ENCODE results near the gene ACTG2.

ACTG2 gene

DNA sequence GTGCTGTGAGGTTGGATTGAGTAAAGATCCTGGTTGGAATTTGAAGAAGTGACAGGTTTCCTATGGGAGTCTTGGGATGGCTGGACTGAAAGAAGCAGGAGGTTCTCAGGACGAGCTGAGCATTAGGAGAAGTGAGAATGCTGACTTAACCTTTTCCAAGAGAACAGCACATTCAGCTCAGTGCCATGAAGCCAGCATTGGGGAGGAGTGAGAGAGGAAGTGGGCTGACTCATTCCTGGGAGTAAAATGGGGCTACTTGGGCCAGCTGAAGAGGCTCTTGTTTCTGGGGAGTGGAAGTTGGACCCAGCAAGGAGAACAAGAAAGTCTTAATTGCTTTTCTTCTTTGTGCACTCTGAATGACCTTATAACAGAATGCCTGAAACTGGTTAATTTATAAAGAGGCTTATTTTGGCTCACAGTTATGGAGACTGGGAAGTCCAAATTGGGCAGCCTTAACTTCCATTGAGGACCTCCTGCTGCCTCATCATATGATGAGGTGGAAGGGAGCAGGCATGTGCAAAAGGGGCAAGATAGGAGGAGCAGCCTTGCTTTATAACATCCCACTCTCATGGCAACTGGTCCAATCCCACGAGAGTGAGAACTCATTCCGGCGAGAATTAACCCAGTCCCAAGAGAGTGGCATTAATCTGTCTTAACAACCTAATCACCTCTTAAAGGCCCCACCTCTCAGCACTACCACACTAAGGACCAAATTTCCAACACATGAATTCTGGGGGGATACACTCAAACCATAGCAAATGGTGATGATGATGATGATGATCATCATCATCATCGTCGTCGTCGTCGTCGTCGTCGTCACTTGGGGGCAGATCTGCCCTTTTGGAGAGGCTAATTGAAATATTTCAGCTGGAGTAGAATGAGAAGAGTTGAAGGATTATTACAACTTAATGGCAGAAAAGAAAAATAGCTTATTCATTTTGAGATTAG is 60.0 kb downstream of the ACTG2 start:
- no peak overlapping the region for H3K27ac ChIP-seq
- no peak for TF ChIP-seq ZFX (IDR thresholded peaks at IDR 0.05; ENCODE audit: borderline replicate concordance)
- TF ChIP-seq, protein P1, sequence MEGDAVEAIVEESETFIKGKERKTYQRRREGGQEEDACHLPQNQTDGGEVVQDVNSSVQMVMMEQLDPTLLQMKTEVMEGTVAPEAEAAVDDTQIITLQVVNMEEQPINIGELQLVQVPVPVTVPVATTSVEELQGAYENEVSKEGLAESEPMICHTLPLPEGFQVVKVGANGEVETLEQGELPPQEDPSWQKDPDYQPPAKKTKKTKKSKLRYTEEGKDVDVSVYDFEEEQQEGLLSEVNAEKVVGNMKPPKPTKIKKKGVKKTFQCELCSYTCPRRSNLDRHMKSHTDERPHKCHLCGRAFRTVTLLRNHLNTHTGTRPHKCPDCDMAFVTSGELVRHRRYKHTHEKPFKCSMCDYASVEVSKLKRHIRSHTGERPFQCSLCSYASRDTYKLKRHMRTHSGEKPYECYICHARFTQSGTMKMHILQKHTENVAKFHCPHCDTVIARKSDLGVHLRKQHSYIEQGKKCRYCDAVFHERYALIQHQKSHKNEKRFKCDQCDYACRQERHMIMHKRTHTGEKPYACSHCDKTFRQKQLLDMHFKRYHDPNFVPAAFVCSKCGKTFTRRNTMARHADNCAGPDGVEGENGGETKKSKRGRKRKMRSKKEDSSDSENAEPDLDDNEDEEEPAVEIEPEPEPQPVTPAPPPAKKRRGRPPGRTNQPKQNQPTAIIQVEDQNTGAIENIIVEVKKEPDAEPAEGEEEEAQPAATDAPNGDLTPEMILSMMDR (IDR thresholded peaks at IDR 0.05), result no peak

DNA sequence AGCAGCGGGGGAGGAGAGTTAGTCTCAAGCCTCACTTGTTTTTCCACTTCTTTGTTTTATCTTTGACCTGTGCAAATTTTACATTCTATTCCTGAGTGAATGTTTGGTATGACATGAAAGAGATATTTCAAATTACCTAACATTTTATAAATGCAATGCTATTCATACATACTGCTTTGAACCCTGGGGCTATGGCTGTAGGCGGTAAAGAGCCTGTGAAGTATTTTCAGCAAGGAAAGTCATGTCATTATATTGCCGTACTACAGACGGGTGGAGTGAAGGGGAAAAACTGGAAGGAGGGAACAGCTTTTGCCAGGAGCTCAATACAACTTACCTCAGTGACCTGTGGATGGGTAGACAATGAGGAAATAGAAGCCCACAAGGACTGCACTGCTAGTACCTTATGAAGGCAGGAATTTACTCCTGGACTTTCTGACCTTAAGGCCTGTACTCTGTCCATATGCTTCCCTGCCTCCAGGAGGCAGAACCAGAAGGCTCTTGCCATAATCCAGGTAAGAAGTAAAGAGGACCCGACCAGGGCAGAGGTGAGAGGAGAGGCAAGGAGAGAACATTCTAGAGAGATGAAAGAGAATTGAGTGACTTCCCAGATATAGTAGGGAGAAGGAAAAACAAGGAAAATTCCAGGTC is 63.5 kb downstream of the ACTG2 start:
- TF ChIP-seq ZFX (IDR thresholded peaks at IDR 0.05; ENCODE audit: borderline replicate concordance), result no peak
- TF ChIP-seq, protein P1 (IDR thresholded peaks at IDR 0.05), result no peak
- no peak overlapping the region for H3K27ac ChIP-seq

DNA sequence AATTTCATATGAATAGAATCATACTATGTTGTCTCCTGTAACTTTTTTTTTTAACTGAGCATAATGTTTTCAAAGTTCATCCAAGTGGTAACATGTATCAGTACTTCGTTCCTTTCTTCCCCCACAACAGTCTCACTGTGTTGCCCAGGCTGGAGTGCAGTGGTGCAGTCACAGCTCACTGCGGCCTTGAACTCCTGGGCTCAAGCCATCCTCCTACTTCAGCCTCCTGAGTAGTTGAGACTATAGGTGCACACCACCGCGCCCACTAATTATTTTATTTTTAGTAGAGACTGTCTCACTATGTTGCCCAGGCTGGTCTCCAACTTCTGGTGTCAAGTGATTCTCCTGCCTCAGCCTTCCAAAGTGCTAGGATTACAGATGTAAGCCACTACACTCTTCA is 68.5 kb downstream of the ACTG2 start:
- no peak overlapping the region for H3K27ac ChIP-seq
- no peak for TF ChIP-seq ZFX (IDR thresholded peaks at IDR 0.05; ENCODE audit: borderline replicate concordance)
- TF ChIP-seq, protein P1 (IDR thresholded peaks at IDR 0.05), result no peak

DNA sequence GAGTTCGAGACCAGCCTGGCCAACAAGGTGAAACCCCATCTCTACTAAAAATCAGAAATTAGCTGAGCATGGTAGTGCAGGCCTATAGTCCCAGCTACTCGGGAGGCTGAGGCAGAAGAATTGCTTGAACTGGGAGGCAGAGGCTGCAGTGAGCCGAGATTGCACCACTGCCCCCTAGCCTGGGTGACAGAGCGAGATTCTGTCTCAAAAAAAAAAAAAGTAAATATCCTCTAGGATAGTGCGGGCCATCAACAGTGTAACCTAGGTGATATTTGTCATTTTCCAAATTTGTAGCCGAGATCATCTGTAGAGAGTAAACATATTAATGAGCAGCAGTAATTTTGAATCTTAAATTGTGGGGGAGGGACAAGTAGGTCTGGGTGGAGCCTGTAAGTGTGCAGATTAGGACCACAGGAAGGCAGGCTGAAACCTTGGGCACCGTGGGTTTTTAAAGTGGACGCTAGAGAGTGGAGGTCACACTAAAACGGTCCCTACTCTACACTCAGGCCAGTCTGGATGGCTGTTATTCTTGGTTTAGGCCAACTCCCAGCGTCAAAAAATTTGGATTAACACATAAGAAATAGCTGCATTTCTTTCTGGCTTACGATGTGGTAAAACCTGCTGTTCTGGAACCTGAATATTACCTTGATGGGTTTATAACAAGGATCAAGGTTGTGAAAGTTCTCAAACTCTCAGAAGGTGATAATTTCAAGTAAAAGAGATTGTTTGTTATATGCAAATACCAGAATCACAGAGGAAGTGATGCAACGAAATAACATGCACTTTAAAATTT is 69.2 kb downstream of the ACTG2 start:
- TF ChIP-seq, protein P1 (IDR thresholded peaks at IDR 0.05), result peak; percentile 56
- no peak for TF ChIP-seq ZFX (IDR thresholded peaks at IDR 0.05; ENCODE audit: borderline replicate concordance)
- H3K27ac ChIP-seq, result peak overlapping the region; percentile 25; the same call in 1 of the 2 replicates

DNA sequence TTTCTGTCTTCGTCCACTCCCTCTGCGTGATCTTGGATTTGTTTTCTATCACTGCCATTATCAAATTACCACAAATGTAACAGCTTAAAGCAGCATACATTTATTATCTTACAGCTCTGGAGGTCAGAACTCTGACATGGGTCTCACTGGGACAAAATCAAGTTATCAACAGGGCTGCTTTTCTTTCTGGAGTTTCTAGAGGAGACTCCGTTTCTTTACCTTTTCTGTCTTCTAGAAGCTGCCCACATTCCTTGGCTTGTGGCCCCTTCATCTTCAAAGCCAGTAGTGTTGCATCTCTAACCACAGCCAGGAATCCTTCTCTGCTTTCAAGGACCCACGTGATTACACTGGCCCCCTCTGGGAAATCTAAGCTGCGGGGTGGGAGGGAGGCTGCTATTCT is 70.0 kb downstream of the ACTG2 start:
- peak overlapping the region; percentile 25; the same call in 1 of the 2 replicates for H3K27ac ChIP-seq
- TF ChIP-seq, protein P1 (IDR thresholded peaks at IDR 0.05), result no peak
- no peak for TF ChIP-seq ZFX (IDR thresholded peaks at IDR 0.05; ENCODE audit: borderline replicate concordance)

DNA sequence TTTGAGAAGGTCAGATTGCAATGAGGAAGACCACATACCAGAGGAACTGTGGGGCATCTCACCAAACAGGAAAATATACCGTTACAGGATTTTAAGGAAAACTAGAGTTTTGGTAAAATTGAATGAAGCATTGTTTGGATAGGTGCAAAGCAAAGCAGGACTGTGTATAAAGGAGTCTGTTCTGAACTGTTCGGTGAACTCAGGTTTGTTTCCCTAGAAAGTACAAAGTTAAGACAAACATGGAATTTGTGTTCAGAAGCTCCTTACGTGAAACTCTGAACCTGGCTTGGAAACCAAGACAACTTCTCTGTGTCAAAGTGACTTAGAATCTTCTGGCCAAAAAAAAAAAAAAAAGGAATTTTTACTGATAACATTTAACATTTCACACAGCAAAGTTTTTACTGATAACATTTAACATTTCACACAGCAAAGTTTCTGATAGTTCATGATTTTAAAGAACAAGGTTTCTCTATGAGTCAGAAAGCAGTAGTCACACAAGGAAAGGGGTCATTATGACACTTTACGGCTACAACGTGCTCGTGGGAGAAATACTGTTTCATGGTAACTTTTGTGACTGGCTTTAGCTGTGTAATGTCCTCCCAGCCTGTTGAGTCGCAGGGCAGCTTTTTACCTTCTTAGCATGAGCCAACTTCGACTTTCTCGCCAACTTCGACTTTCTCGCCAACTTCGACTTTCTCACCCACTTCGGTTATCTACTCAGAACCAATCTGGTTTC is 70.7 kb downstream of the ACTG2 start:
- no peak overlapping the region for H3K27ac ChIP-seq
- TF ChIP-seq, protein P1 (IDR thresholded peaks at IDR 0.05), result no peak
- no peak for TF ChIP-seq ZFX (IDR thresholded peaks at IDR 0.05; ENCODE audit: borderline replicate concordance)
